NCI-H774 (cell line): ENCODE results near the gene KCNQ1.

ENCODE experiments used
- DNase-seq: peaks from one replicate; lab custom pipeline; 2025; lab: John Stamatoyannopoulos, UW

KCNQ1 gene

GRCh38 chr11:2862395-2863275, 417.8 kb downstream of the KCNQ1 start:
- DNase-seq, result no peak

- DNase-seq, result no peak
These were observed 418.4 kb downstream of the KCNQ1 start for GRCh38 chr11:2863276-2863618.

GRCh38 chr11:2864901-2865300, 420.1 kb downstream of the KCNQ1 start:
- DNase-seq, result no peak

GRCh38 chr11:2865922-2866577, 421.2 kb downstream of the KCNQ1 start:
- DNase-seq, result no peak

GRCh38 chr11:2867142-2867541, 422.3 kb downstream of the KCNQ1 start:
- no peak for DNase-seq

- DNase-seq, result no peak
These were observed 423.1 kb downstream of the KCNQ1 start for GRCh38 chr11:2867722-2868505.

- no peak for DNase-seq
These were observed 423.8 kb downstream of the KCNQ1 start for GRCh38 chr11:2868506-2869133.

GRCh38 chr11:2869134-2869526, 424.3 kb downstream of the KCNQ1 start:
- no peak for DNase-seq

- peak; percentile 8 for DNase-seq
These were observed 425.0 kb downstream of the KCNQ1 start for GRCh38 chr11:2869561-2870427.

- DNase-seq, result no peak
These were observed 425.7 kb downstream of the KCNQ1 start for GRCh38 chr11:2870460-2870859.

GRCh38 chr11:2870969-2871680, 426.3 kb downstream of the KCNQ1 start:
- no peak for DNase-seq

GRCh38 chr11:2874963-2875362, 430.2 kb downstream of the KCNQ1 start:
- DNase-seq, result no peak

- DNase-seq, result no peak
These were observed 432.7 kb downstream of the KCNQ1 start for GRCh38 chr11:2877474-2877873.

GRCh38 chr11:2878782-2879181, 434.0 kb downstream of the KCNQ1 start:
- no peak for DNase-seq

GRCh38 chr11:2880646-2881045, 435.8 kb downstream of the KCNQ1 start:
- no peak for DNase-seq

GRCh38 chr11:2881076-2881980, 436.5 kb downstream of the KCNQ1 start:
- no peak for DNase-seq

GRCh38 chr11:2881981-2882375, 437.2 kb downstream of the KCNQ1 start:
- DNase-seq, result no peak

GRCh38 chr11:2882396-2883110, 437.7 kb downstream of the KCNQ1 start:
- DNase-seq, result no peak

- no peak for DNase-seq
These were observed 438.8 kb downstream of the KCNQ1 start for GRCh38 chr11:2883640-2883978.
